Middle frontal gyrus (tissue), 1 donor: Measurements from ENCODE around the gene ZNF638.
"Not testable (repeated sequence)": the region's sequence is repeated elsewhere in the genome, so short reads cannot be mapped to it uniquely, and the experiment has no call there.

Source experiments
- DNase-seq: peaks from one replicate; pipeline ENCODE4 v3.0.0-alpha.2; 2015; ENCODE audit warnings: low spot score; ENCODE audit errors: extremely low spot score

ZNF638 gene

GRCh38 chr2:71402427-71402826 lies 70.8 kb downstream of the ZNF638 start:
- no peak for DNase-seq

DNA sequence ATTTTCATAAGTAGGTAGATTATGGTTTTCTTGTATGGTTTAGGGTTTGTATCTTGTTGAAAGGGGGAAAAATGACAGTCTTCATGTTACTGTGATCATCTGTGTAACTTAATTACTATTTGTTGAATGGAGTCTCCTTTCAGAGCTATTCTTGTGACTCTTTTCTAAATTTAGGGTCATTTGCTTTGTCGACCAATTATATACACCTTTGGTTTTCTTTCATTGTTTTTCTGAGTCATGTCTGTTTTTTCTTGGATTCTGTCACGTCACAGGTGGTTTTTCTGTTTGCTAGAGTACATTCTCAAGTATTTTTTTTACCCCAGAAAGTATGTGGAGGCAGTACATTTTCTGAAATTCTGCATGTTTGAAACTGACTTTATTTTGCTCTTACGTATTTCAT lies 78.0 kb downstream of the ZNF638 start:
- no peak for DNase-seq

- no peak for DNase-seq
These were observed 79.1 kb downstream of the ZNF638 start for GRCh38 chr2:71410696-71411095.

- DNase-seq, result not testable (repeated sequence)
These were observed 85.3 kb downstream of the ZNF638 start for GRCh38 chr2:71416866-71417265.

DNA sequence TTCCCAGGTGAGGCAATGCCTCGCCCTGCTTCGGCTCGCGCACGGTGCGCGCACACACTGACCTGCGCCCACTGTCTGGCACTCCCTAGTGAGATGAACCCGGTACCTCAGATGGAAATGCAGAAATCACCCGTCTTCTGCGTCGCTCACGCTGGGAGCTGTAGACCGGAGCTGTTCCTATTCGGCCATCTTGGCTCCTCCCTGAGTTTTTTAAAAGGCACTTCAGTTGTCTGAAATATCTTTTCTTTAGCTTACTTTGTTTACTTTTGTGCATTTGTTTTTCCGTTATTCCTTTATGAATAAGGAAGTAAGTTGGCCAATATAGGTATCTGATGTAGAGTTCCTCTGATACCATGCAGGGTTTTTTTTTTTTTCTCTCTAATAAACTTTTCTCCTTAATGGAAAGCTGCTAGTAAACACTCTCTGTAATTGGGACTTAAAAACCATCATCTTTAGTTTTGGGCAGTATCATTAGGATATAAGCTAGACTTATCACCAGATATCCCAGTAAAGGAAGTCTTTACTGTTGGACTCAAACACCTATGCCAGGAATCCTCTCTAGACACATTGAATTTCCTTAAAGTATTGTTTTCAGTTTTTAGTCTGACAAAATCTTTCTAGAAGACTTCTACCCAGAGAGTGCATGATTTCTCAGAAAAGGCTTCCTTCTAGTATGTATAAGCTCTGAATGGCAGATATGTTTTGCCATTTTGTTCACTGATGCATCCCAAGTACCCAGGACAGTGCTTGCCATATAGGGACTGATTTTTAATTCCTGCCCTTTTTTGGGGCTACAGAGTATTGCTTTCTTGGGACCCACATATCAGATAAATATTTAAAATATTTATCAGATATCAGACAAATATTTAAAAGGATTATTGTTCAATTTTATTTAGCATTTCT lies 86.0 kb downstream of the ZNF638 start:
- DNase-seq, result no peak

- DNase-seq, result no peak
These were observed 87.6 kb downstream of the ZNF638 start for GRCh38 chr2:71419145-71419544.

DNA sequence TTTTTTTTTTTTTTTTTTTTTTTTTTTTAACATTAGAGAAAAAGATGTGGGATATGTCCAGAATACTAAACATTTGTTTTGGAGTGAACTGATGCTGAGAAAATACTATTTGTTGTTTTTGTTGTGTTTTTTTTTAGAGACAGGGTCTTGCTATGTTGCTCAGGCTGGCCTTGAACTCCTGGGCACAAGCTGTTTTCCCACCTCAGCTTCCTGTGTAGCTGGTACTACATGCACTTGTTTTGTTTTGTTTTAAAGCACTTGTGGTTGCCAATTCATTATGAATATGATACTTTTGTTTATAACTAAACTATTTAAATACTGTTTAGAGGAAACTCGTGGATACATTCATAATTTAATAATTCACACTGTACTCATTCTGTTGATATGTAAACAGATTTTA lies 88.4 kb downstream of the ZNF638 start:
- no peak for DNase-seq

DNA sequence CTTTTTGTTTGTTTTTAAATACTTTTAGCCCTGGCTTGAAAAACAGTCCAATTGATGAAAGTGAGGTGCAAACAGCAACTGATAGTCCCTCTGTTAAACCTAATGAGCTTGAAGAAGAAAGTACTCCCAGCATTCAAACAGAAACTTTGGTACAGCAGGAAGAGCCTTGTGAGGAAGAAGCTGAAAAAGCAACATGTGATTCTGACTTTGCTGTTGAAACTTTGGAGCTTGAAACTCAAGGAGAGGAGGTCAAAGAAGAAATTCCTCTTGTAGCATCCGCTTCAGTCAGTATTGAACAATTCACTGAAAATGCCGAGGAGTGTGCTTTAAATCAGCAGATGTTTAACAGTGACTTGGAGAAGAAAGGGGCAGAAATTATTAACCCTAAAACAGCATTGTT lies 91.2 kb downstream of the ZNF638 start:
- no peak for DNase-seq

- DNase-seq, result no peak
These were observed 92.3 kb downstream of the ZNF638 start for GRCh38 chr2:71423817-71424420.

- DNase-seq, result no peak
These were observed 95.1 kb downstream of the ZNF638 start for GRCh38 chr2:71426721-71427120.

DNA sequence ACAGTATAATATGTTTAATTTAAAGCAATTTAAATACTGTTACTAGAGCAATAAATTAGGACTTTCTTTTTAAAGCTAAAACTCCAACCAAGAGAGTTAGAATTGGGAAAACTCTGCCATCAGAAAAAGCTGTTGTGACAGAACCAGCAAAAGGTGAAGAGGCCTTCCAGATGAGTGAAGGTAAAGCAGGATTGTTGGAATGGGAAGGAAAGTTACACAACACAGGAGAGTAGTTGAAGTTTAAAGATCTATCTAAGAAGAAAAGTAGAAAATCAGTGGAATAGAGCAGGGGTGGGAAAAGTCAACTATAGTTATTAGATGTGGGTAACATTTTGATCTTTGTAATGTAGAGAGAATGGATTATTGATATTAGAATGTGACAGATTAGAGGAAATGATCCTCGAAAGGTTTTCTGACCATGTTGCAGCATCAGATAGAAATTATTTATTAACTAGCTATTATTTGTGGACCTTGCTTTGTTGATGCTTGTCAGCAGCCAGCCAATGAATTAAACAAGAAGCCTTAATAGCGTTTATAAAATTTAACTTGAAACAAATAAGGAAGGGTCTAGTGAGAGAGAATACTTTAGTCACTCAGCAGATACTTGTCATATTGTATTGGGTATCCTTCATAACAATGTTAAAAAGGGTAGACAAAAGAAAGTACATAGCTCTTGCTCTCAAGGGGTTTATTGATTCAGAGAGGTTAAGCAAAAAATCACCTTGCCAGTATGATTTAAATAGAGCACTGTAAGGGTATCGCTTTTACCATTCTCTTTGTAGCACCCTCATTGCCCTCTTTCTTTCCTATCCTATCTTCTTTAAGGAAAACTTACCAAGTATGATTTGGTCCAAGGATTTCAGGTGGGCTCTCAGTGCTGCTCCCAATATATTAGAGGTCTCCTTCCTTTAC lies 97.1 kb downstream of the ZNF638 start:
- DNase-seq, result no peak

DNA sequence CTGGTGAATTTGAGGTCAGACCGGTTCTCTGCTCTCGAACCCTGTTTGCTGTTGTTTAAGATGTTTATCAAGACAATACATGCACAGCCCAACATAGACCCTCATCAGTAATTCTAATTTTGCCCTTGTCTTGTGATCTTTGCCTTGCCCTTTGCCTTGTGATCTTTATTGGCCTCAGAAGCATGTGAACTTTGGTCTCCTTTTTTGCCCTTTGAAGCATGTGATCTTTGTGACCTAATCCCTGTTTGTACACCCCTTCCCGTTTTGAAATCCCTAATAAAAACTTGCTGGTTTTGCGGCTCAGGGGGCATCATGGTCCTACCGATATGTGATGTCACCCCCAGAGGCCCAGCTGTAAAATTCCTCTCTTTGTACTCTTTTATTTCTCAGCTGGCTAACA lies 113.6 kb downstream of the ZNF638 start:
- not testable (repeated sequence) for DNase-seq

- no peak for DNase-seq
These were observed 114.9 kb downstream of the ZNF638 start for GRCh38 chr2:71446505-71446904.

GRCh38 chr2:71449343-71449742 lies 117.8 kb downstream of the ZNF638 start:
- DNase-seq, result no peak

GRCh38 chr2:71451705-71452104 lies 120.1 kb downstream of the ZNF638 start:
- no peak for DNase-seq

DNA sequence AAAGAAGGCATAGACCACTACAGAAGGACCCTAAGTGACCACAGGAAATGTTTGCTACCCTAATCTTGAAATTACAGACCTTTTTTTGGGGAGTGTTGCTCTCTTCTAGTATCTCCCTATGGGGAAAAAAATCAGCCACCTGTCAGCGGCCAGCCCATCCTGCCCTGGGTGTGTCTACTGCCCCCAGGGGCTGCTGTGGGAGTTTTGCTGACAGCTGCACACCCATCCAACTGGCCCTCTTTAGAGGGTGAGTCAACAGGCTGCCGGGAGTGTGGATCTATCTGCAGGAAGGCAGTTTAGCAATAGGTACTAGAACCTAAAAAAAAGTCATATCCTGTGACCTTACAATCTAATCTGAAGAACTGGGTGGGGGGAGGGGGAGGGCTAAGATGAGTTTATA lies 121.0 kb downstream of the ZNF638 start:
- DNase-seq, result no peak

- no peak for DNase-seq
These were observed 122.0 kb downstream of the ZNF638 start, which contains the start of gene DYSF for GRCh38 chr2:71453404-71454220. Gene DYSF, plus strand, starts transcription at chr2:71453561.

DNA sequence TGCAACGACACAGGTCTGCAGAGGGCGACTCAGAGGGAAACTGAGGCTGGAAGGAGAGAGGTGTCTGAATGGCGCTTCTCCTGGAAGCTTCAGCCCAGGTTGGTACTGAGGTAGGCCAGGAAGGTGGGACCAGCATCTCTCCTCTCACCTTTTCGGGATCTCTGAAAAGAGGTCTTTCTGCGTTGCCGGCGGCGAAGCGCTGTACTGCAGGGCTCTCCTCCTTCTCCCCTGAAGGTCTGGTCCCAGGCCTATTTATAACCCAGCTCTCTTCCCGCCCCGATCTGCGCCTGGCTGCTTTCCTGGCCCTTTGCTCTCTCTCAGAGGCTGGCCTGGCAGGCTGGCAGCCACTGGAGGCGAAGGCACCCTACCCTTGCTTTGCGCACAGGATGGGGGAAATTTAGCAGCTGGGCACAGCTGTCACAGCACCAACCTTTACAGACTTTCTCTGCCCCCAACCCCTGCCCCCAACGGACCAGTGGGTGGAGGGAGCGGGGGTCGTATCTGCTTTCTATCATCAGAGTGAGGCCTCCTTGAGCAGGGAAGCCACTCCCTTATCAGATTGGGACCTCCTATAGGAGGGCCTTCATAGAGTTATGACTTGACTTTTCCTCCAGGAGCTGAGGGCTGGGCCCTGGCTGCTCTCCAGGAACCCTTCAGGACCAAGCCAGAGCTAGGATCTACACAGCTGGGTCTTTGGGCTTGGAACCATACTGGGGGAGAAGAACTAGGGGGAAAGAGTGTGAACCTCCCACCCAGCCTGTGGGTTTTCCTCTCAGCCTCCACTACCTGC lies 122.8 kb downstream of the ZNF638 start:
- no peak for DNase-seq

- DNase-seq, result no peak
These were observed 123.6 kb downstream of the ZNF638 start for GRCh38 chr2:71455011-71455740.
